NCI-H1092 treated with DMSO at 0.1 percent for 48 hours (cell line): ENCODE data around the gene PHAX.
"Not testable (repeated sequence)": the region's sequence is repeated elsewhere in the genome, so short reads cannot be mapped to it uniquely, and the experiment has no call there.

ENCODE experiments used
- DNase-seq: peaks from one replicate; lab custom pipeline; 2025; lab: John Stamatoyannopoulos, UW

Gene PHAX

DNA sequence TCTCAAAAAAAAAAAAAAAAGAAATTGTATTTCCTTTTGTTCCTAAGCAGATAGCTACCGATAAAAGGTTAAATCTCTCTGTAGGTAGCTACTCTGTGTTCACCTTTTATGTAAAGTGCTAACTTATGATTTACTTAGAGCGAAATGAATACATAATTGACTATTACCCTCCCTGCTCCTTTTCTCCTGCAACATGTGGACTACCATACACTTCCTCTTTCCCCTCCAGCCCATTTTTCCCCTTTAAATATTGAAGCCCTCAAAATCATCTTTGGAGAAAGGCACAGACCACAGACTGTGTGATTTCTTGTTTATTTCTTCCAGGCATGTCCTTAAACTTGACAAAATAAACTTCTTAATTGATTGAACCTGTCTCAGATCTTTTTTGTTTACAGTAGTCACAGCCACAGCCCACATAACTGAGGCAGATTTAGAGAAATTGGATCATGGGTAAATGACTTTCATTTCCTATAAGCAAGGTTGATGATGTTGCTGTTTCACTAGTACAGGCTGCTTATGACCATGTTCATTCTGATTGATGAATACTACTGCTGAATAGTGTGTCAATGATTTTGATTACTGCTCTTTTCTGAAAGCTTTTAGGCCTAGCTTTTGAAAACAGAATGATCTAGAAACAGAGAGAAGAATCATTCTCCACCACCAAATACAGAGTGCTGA is 59.2 kb downstream of the PHAX start:
- DNase-seq: no peak

GRCh38 chr5:126664586-126664985 is 63.8 kb downstream of the PHAX start:
- no peak for DNase-seq

DNA sequence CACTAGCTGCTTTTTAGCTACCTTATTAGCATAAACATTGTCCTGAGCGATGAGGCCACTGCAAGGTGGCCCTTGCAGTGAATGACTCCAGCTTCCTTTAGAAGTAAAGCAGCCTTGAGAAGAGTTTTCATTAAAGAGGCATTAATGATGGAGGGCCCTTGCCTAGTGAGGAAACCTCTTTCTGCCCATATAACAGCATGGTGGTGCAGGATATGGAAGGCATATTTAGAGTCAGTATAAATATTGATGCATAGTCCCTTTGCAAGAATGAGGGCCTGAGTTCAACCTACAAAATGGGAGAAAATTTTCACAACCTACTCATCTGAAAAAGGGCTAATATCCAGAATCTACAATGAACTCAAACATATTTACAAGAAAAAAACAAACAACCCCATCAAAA is 69.4 kb downstream of the PHAX start:
- not testable (repeated sequence) for DNase-seq

DNA sequence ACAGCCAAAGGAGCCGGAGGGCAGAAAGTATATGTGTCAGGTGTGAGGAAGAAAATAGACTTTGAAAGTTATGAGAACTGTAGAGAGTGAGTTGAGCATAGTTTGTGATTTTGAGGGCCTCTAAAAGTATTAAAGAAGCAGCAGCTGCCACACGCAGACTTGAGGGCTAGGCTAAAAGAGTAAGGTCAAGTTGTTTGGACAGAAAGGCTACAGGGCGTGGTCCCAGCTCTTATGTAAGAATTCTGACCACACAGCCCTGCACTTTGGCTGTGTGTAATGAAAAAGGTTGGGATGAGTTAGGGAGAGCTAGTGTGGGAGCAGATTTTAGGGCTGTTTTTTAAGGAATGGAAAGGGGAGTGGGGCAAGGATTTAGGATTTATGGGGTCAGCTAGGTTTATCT is 70.9 kb downstream of the PHAX start:
- not testable (repeated sequence) for DNase-seq

GRCh38 chr5:126673477-126673876 is 72.7 kb downstream of the PHAX start:
- no peak for DNase-seq

GRCh38 chr5:126674145-126674544 is 73.4 kb downstream of the PHAX start:
- no peak for DNase-seq

DNA sequence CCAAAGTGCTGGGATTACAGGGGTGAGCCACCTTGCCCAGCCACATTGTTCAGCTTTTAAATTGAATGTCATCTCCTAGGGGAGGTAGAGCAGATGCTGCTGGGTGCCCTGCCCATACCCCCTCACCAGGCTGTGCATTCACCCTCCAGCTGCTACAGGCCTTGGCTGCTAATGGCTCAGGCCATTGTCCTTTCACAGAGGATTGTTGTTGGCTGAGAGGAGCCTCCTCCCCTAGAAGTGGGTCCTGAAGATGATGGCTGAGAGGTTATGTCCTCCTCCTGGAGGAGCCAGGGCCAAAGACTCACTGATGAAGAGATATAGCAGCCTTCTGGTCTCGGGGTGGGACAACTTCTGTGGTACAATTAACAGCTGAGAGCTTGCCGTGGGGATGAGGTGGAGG is 74.6 kb downstream of the PHAX start:
- no peak for DNase-seq

GRCh38 chr5:126676195-126676624 is 75.5 kb downstream of the PHAX start:
- peak; percentile 30 for DNase-seq
